Measurements from ENCODE around the gene NETO1. TPM values are rescaled to one million over a fixed set of nuclear protein-coding genes. Genes with fewer than 3 reads are reported as not detected.

Gene NETO1
- total and polyA plus RNA-seq, 10 of the 15 experiments (the other 5 are each of a cell fraction or from before 2014, with no cell fraction given): 0.52 TPM; not detected in 9

- TF ChIP-seq ZBTB11 (CRISPR knock-in tag; IDR thresholded peaks at IDR 0.05): no peak
- no peak for TF ChIP-seq LARP7 (IDR thresholded peaks at IDR 0.05)
- no peak for TF ChIP-seq ZBED1 (IDR thresholded peaks at IDR 0.05; ENCODE audit: borderline replicate concordance)
- TF ChIP-seq POLR2A (IDR thresholded peaks at IDR 0.05; ENCODE audit: low read depth, low read length): no peak
- no peak for TF ChIP-seq SKIL (IDR thresholded peaks at IDR 0.05; ENCODE audit: low read depth, poor library complexity, severe bottlenecking)
Observed at GRCh38 chr18:72726201-72726600, 141.6 kb downstream of the NETO1 start (continued).

GRCh38 chr18:72721330-72721729, 146.5 kb downstream of the NETO1 start:
- H3K4me3 ChIP-seq: no peak overlapping the region
- no peak for FAIRE-seq
- intact Hi-C loops (cut with micrococcal nuclease; ENCODE audit: unreplicated experiment): no loop called here

More at GRCh38 chr18:72721330-72721729, 146.5 kb downstream of the NETO1 start:
- no TSS peak for BruUV-seq (replicated peaks)
- DNase-seq (ENCODE audit: low read depth, low spot score) (no peak), ATAC-seq (no peak)
- H4K20me1 ChIP-seq (ENCODE audit: control insufficient read depth, insufficient read depth): no peaks in the 10 kb centered on the region
- in situ Hi-C loops (cut with MboI): no loop called here
- no peaks in the 10 kb centered on the region for H3K79me2 ChIP-seq (ENCODE audit: control insufficient read depth, insufficient read depth, low read length)
- no peak overlapping the region for H3K27ac ChIP-seq (ENCODE audit: control insufficient read depth, insufficient read depth)
- ChIA-PET SMC1A (ENCODE audit: uncharacterized antibody, unreplicated experiment) (interaction anchor here (0.5 kb wide), 1 partner anchor 68 kb away, joined by 3 read pairs; no protein-coding TSS in a partner anchor), CTCF (no interaction called here), RAD21 (ENCODE audit: unreplicated experiment) (no interaction called here), POLR2A (no interaction called here)
- H3K9ac ChIP-seq (ENCODE audit: control insufficient read depth, insufficient read depth, low read length): no peak overlapping the region
- TF ChIP-seq MTA3 (IDR thresholded peaks at IDR 0.05; ENCODE audit: borderline replicate concordance, low read length) (no peak), TCF12 (IDR thresholded peaks at IDR 0.05; ENCODE audit: low read depth, low read length) (no peak), MYC (IDR thresholded peaks at IDR 0.05; ENCODE audit: insufficient read depth, insufficient read length, insufficient replicate concordance, low read length, severe bottlenecking) (no peak), FOXM1 (IDR thresholded peaks at IDR 0.05; ENCODE audit: low read depth, low read length) (no peak), EGR1 (IDR thresholded peaks at IDR 0.05; ENCODE audit: borderline replicate concordance in 1 of 2, low read depth in 2 of 2, low read length in 2 of 2) (no peak), EZH2 (IDR thresholded peaks at IDR 0.05; ENCODE audit: borderline replicate concordance, control insufficient read depth, low read depth, low read length) (no peak), DPF2 (IDR thresholded peaks at IDR 0.05) (no peak), RUNX3 (IDR thresholded peaks at IDR 0.05; ENCODE audit: low read length) (no peak), ATF7 (IDR thresholded peaks at IDR 0.05; ENCODE audit: low read depth) (no peak), POU2F2 (IDR thresholded peaks at IDR 0.05; ENCODE audit: borderline replicate concordance, low read depth, low read length) (no peak), CHD4 (IDR thresholded peaks at IDR 0.05) (no peak), FOXK2 (IDR thresholded peaks at IDR 0.05) (no peak)
- H2AFZ ChIP-seq (ENCODE audit: control insufficient read depth, low read depth, low read length): no peak overlapping the region
- H3K4me1 ChIP-seq (ENCODE audit: control insufficient read depth, insufficient read depth, low read length): no peaks in the 10 kb centered on the region
- H3K27me3 ChIP-seq (replicated peaks in 1 of 2; ENCODE audit: control insufficient read depth in 2 of 2, insufficient read depth in 2 of 2, low read length in 1 of 2): no peaks in the 10 kb centered on the region
- H3K9me3 ChIP-seq (replicated peaks; ENCODE audit: control insufficient read depth, insufficient read depth, low read length): no peaks in the 10 kb centered on the region
- H3K4me2 ChIP-seq (ENCODE audit: control insufficient read depth, insufficient read depth): no peak overlapping the region
- H3K36me3 ChIP-seq (ENCODE audit: control insufficient read depth in 2 of 2, insufficient read depth in 2 of 2, low read length in 1 of 2): no peaks in the 10 kb centered on the region
- 33% methylated on average over 3 of the region's 3 CpGs for WGBS (ENCODE audit: insufficient coverage, insufficient replicate concordance, low lambda C conversion rate, missing lambda C conversion rate)
